ENCODE results near the gene SEC61A1.

DNA sequence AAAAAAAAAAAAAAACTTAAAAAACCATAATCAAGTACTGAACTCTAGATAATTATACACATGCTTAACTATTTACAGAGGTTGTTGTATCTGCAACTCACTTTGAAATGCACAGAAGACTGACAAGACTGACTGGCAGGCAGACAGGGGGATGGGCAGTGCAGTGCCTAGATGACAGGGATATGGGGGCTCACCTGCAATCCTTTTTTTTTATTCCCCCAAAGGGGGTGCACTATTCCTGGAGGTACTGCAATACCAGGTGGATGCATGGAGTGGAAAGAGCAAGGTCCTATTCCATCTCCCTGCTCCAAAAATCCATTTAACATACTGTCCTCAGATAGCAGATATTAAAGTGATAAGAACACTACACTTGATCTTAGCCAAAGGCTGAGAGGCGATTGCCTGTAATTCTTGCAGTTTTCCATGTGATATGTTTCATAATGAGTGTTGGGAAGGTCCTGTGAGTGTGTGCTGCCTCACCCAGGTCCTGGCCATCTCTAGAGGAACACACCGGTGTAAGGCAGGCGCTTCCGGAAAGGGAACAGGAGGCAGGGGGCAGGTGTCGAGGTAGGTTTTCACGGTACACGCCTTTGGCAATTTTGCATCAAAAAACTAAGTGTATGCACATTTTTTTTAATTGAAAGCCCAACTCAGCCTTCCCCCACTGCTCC lies 22.7 kb downstream of the SEC61A1 start:
- TF ChIP-seq, protein P1, sequence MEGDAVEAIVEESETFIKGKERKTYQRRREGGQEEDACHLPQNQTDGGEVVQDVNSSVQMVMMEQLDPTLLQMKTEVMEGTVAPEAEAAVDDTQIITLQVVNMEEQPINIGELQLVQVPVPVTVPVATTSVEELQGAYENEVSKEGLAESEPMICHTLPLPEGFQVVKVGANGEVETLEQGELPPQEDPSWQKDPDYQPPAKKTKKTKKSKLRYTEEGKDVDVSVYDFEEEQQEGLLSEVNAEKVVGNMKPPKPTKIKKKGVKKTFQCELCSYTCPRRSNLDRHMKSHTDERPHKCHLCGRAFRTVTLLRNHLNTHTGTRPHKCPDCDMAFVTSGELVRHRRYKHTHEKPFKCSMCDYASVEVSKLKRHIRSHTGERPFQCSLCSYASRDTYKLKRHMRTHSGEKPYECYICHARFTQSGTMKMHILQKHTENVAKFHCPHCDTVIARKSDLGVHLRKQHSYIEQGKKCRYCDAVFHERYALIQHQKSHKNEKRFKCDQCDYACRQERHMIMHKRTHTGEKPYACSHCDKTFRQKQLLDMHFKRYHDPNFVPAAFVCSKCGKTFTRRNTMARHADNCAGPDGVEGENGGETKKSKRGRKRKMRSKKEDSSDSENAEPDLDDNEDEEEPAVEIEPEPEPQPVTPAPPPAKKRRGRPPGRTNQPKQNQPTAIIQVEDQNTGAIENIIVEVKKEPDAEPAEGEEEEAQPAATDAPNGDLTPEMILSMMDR (conservative IDR thresholded peaks at IDR 0.05; ENCODE audit: low read depth, low read length), result no peak
- no peak for TF ChIP-seq EZH2 (IDR thresholded peaks at IDR 0.05; ENCODE audit: low read length, unreplicated experiment)
